GM12874 (cell line): Measurements from ENCODE around the gene TNK2.

Experiments used
- CTCF ChIP-seq: IDR thresholded peaks from 2 replicates; pipeline ENCODE4 v1.5.1; 2011; ENCODE audit warnings: low read depth, mild to moderate bottlenecking, control low read depth, low read length, moderate library complexity; ENCODE audit not compliant: insufficient read depth

TNK2 gene

GRCh38 chr3:195895861-195896360 is 12.4 kb downstream of the TNK2 start:
- no peak for TF ChIP-seq CTCF

- peak; percentile 73 for TF ChIP-seq CTCF
Observed at GRCh38 chr3:195895078-195895860, 13.1 kb downstream of the TNK2 start.

- no peak for TF ChIP-seq CTCF
Observed at GRCh38 chr3:195893916-195894465, 14.4 kb downstream of the TNK2 start.

- no peak for TF ChIP-seq CTCF
Observed at GRCh38 chr3:195893516-195893915, 14.8 kb downstream of the TNK2 start.

GRCh38 chr3:195893044-195893395 is 15.3 kb downstream of the TNK2 start:
- no peak for TF ChIP-seq CTCF

GRCh38 chr3:195892105-195893043 is 16.0 kb downstream of the TNK2 start:
- no peak for TF ChIP-seq CTCF
